Measurements from ENCODE around the gene TIE1.

GRCh38 chr1:43366601-43367025 is 65.8 kb downstream of the TIE1 start:
- no peak for TF ChIP-seq KAT2B (IDR thresholded peaks at IDR 0.05; ENCODE audit: low read depth, low read length)
- no peak for TF ChIP-seq CTCF (IDR thresholded peaks at IDR 0.05 in 2 of 3, conservative IDR thresholded peaks at IDR 0.05 in 1 of 3; ENCODE audit: insufficient read depth in 2 of 3, low read depth in 1 of 3, low read length in 3 of 3)
- TF ChIP-seq, protein P1, sequence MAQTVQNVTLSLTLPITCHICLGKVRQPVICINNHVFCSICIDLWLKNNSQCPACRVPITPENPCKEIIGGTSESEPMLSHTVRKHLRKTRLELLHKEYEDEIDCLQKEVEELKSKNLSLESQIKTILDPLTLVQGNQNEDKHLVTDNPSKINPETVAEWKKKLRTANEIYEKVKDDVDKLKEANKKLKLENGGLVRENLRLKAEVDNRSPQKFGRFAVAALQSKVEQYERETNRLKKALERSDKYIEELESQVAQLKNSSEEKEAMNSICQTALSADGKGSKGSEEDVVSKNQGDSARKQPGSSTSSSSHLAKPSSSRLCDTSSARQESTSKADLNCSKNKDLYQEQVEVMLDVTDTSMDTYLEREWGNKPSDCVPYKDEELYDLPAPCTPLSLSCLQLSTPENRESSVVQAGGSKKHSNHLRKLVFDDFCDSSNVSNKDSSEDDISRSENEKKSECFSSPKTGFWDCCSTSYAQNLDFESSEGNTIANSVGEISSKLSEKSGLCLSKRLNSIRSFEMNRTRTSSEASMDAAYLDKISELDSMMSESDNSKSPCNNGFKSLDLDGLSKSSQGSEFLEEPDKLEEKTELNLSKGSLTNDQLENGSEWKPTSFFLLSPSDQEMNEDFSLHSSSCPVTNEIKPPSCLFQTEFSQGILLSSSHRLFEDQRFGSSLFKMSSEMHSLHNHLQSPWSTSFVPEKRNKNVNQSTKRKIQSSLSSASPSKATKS (CRISPR knock-in tag; IDR thresholded peaks at IDR 0.05), result no peak
- TF ChIP-seq POLR2G (IDR thresholded peaks at IDR 0.05; ENCODE audit: low read depth, low read length), result no peak
- TF ChIP-seq, protein P2, sequence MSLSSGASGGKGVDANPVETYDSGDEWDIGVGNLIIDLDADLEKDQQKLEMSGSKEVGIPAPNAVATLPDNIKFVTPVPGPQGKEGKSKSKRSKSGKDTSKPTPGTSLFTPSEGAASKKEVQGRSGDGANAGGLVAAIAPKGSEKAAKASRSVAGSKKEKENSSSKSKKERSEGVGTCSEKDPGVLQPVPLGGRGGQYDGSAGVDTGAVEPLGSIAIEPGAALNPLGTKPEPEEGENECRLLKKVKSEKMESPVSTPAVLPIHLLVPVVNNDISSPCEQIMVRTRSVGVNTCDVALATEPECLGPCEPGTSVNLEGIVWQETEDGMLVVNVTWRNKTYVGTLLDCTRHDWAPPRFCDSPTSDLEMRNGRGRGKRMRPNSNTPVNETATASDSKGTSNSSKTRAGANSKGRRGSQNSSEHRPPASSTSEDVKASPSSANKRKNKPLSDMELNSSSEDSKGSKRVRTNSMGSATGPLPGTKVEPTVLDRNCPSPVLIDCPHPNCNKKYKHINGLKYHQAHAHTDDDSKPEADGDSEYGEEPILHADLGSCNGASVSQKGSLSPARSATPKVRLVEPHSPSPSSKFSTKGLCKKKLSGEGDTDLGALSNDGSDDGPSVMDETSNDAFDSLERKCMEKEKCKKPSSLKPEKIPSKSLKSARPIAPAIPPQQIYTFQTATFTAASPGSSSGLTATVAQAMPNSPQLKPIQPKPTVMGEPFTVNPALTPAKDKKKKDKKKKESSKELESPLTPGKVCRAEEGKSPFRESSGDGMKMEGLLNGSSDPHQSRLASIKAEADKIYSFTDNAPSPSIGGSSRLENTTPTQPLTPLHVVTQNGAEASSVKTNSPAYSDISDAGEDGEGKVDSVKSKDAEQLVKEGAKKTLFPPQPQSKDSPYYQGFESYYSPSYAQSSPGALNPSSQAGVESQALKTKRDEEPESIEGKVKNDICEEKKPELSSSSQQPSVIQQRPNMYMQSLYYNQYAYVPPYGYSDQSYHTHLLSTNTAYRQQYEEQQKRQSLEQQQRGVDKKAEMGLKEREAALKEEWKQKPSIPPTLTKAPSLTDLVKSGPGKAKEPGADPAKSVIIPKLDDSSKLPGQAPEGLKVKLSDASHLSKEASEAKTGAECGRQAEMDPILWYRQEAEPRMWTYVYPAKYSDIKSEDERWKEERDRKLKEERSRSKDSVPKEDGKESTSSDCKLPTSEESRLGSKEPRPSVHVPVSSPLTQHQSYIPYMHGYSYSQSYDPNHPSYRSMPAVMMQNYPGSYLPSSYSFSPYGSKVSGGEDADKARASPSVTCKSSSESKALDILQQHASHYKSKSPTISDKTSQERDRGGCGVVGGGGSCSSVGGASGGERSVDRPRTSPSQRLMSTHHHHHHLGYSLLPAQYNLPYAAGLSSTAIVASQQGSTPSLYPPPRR (CRISPR knock-in tag; IDR thresholded peaks at IDR 0.05; ENCODE audit: borderline replicate concordance), result no peak
- no peak for TF ChIP-seq CBX3 (IDR thresholded peaks at IDR 0.05; ENCODE audit: borderline replicate concordance in 1 of 2, low read length in 2 of 2)
